Measurements from ENCODE around the gene NIPAL3. TPM values are rescaled to one million over a fixed set of nuclear protein-coding genes. Genes with fewer than 3 reads are reported as not detected.

The NIPAL3 gene
- total RNA-seq, 2 experiments from 2014 or later, result 11.7 to 25.3 TPM

DNA sequence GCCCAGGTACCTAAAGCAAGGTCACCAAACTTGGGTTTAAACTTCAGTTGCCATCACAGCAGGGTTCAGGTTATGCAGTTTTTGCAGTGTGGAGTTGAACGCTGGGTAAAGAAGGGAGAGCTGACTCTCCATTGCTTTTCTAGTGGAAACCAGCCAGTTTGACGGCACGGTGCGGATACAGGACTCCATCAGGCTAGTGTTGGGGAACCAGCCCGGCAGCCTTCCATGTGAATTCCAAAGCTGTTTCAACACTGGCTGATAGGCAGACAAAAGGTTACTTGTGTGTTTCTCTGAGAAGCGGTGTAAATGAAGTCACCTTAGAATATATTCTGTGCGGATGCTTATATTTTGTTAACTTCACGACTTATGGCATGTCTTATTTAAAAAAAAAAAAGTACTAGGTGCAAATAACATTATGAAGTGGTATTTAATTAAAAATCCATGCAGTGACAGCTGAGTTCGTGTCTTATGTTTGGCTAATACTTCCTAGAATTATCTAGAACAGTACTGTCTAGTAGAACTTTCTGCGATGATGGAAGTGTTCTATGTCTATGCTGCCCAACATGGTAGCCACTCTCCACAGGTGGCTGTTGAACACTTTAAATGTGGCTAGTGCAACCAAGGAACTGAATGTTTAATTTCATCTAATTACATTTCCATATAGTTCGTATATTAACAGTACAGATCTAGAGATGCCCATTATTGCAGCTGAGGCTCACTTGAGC, 57.1 kb downstream of the NIPAL3 start:
- CTCF ChIA-PET (ENCODE audit: unreplicated experiment), result no interaction called here
- Histone ChIP-seq H3K9me2 (ENCODE audit: insufficient read depth, low read length) (no peaks in the 10 kb centered on the region), H3K36me3 (ENCODE audit: insufficient read depth, low read length) (no peaks in the 10 kb centered on the region), H3K9me3 (ENCODE audit: low read length) (no peaks in the 10 kb centered on the region), H3K4me3 (ENCODE audit: low read depth, low read length, poor library complexity, severe bottlenecking) (no peak overlapping the region), H3K4me2 (ENCODE audit: low read length) (no peak overlapping the region), H3K4me1 (ENCODE audit: insufficient read depth, low read length, poor library complexity, severe bottlenecking) (peaks cover 9% of the 10 kb centered on the region), H2AFZ (ENCODE audit: low read length) (no peak overlapping the region), H3K79me2 (ENCODE audit: insufficient read depth, low read depth, low read length) (no peaks in the 10 kb centered on the region), H3K27ac (ENCODE audit: low read depth, low read length, poor library complexity, severe bottlenecking) (no peak overlapping the region), H4K20me1 (ENCODE audit: insufficient read depth, low read length) (no peaks in the 10 kb centered on the region)
- no peak for DNase-seq (ENCODE audit: low spot score)
- no TSS peak for BruUV-seq (replicated peaks)
- POLR2A ChIA-PET, result interaction anchor here (0.8 to 1.1 kb wide), 2 partner anchors 9 to 42 kb away, joined by 3 to 6 read pairs; no protein-coding TSS in a partner anchor
- intact Hi-C loops (cut with micrococcal nuclease; ENCODE audit: unreplicated experiment), result no loop called here
- no peak for TF ChIP-seq CTCF (conservative IDR thresholded peaks at IDR 0.05; ENCODE audit: low read length)
- no peak for TF ChIP-seq EZH2phosphoT487 (IDR thresholded peaks at IDR 0.05; ENCODE audit: borderline replicate concordance, low read depth, low read length)

- H3K4me3 ChIP-seq (ENCODE audit: low read depth, low read length, poor library complexity, severe bottlenecking), result no peak overlapping the region
- no peaks in the 10 kb centered on the region for H3K9me2 ChIP-seq (ENCODE audit: insufficient read depth, low read length)
- no TSS peak for BruUV-seq (replicated peaks)
- no peak overlapping the region for H3K4me2 ChIP-seq (ENCODE audit: low read length)
- H3K9me3 ChIP-seq (ENCODE audit: low read length), result no peaks in the 10 kb centered on the region
- H4K20me1 ChIP-seq (ENCODE audit: insufficient read depth, low read length), result no peaks in the 10 kb centered on the region
- no peaks in the 10 kb centered on the region for H3K36me3 ChIP-seq (ENCODE audit: insufficient read depth, low read length)
- TF ChIP-seq EZH2phosphoT487 (IDR thresholded peaks at IDR 0.05; ENCODE audit: borderline replicate concordance, low read depth, low read length) (no peak), CTCF (conservative IDR thresholded peaks at IDR 0.05; ENCODE audit: low read length) (no peak)
- ChIA-PET POLR2A (interaction anchor here (0.6 to 0.8 kb wide), 2 partner anchors 29 to 147 kb away, joined by 3 to 4 read pairs; no protein-coding TSS in a partner anchor), CTCF (ENCODE audit: unreplicated experiment) (interaction anchor here (0.5 kb wide), 1 partner anchor 113 kb away, joined by 4 read pairs; no protein-coding TSS in a partner anchor)
- H3K4me1 ChIP-seq (ENCODE audit: insufficient read depth, low read length, poor library complexity, severe bottlenecking), result peaks cover 9% of the 10 kb centered on the region
- H3K27ac ChIP-seq (ENCODE audit: low read depth, low read length, poor library complexity, severe bottlenecking), result no peak overlapping the region
- intact Hi-C loops (cut with micrococcal nuclease; ENCODE audit: unreplicated experiment), result no loop called here
- no peaks in the 10 kb centered on the region for H3K79me2 ChIP-seq (ENCODE audit: insufficient read depth, low read depth, low read length)
- no peak for DNase-seq (ENCODE audit: low spot score)
- no peak overlapping the region for H2AFZ ChIP-seq (ENCODE audit: low read length)
These were observed 58.6 kb downstream of the NIPAL3 start for GRCh38 chr1:24474193-24474592.

GRCh38 chr1:24475700-24476099, 60.1 kb downstream of the NIPAL3 start:
- intact Hi-C loops (cut with micrococcal nuclease; ENCODE audit: unreplicated experiment), result no loop called here
- no peaks in the 10 kb centered on the region for H4K20me1 ChIP-seq (ENCODE audit: insufficient read depth, low read length)
- no peak overlapping the region for H2AFZ ChIP-seq (ENCODE audit: low read length)
- H3K4me1 ChIP-seq (ENCODE audit: insufficient read depth, low read length, poor library complexity, severe bottlenecking), result peaks cover 16% of the 10 kb centered on the region
- H3K4me3 ChIP-seq (ENCODE audit: low read depth, low read length, poor library complexity, severe bottlenecking), result no peak overlapping the region
- TF ChIP-seq EZH2phosphoT487 (IDR thresholded peaks at IDR 0.05; ENCODE audit: borderline replicate concordance, low read depth, low read length) (no peak), CTCF (conservative IDR thresholded peaks at IDR 0.05; ENCODE audit: low read length) (no peak)
- H3K79me2 ChIP-seq (ENCODE audit: insufficient read depth, low read depth, low read length), result no peaks in the 10 kb centered on the region
- ChIA-PET CTCF (ENCODE audit: unreplicated experiment) (interaction anchor here (1.3 kb wide), 1 partner anchor 26 kb away, joined by 3 read pairs; no protein-coding TSS in a partner anchor), POLR2A (interaction anchor here (0.7 to 1.5 kb wide), 8 partner anchors 11 to 33 kb away, joined by 3 to 9 read pairs (median 4); no protein-coding TSS in a partner anchor)
- H3K27ac ChIP-seq (ENCODE audit: low read depth, low read length, poor library complexity, severe bottlenecking), result no peak overlapping the region
- no TSS peak for BruUV-seq (replicated peaks)
- no peak overlapping the region for H3K4me2 ChIP-seq (ENCODE audit: low read length)
- H3K36me3 ChIP-seq (ENCODE audit: insufficient read depth, low read length), result no peaks in the 10 kb centered on the region
- no peaks in the 10 kb centered on the region for H3K9me2 ChIP-seq (ENCODE audit: insufficient read depth, low read length)
- DNase-seq (ENCODE audit: low spot score), result peak; percentile 13
- no peaks in the 10 kb centered on the region for H3K9me3 ChIP-seq (ENCODE audit: low read length)
